Natural killer cell (primary cell): ENCODE measurements around the gene LIMS2. TPM values are rescaled to one million over a fixed set of nuclear protein-coding genes. Genes with fewer than 3 reads are reported as not detected.
A peak's percentile ranks its signal among the peaks of the same experiment; 100 is the strongest.

Experiments used
- ATAC-seq, 3 donors: fragments of 150-1000 bp in 2 of 3; fragments of 200-7000 bp in 1 of 3; cut with Tn5 transposase; 1 replicate in 1 of 3; 2 replicates in 2 of 3; pipeline ENCODE4 v1.10.0; 2021; ENCODE audit warnings: mild to moderate bottlenecking in 2 of 3, moderate library complexity in 2 of 3
- DNase-seq, 2 donors: peaks; one replicate each; pipeline versions ENCODE4 v3.0.0 to v3.0.0-alpha.2; 2013 to 2021; ENCODE audit warnings: mixed read lengths in 1 of 2
- H3K27ac ChIP-seq: one replicate; pipeline ENCODE4 v1.5.1; 2013; ENCODE audit warnings: mild to moderate bottlenecking, low read length
- H3K27me3 ChIP-seq: one replicate; pipeline ENCODE4 v1.6.1; 2013; ENCODE audit warnings: low read length; ENCODE audit not compliant: control insufficient read depth, insufficient read depth
- H3K36me3 ChIP-seq: one replicate; pipeline ENCODE4 v1.6.1; 2013; ENCODE audit warnings: low read length; ENCODE audit not compliant: control insufficient read depth, insufficient read depth
- H3K4me1 ChIP-seq: one replicate; pipeline ENCODE4 v1.6.1; 2013; ENCODE audit warnings: low read length; ENCODE audit not compliant: control insufficient read depth, insufficient read depth
- H3K4me3 ChIP-seq: one replicate; pipeline ENCODE4 v1.5.1; 2013; ENCODE audit warnings: low read length
- H3K9me3 ChIP-seq: one replicate; pipeline ENCODE4 v1.6.1; 2013; ENCODE audit warnings: low read length; ENCODE audit not compliant: control insufficient read depth, insufficient read depth
- H3K27ac Mint-ChIP-seq, 2 donors: one replicate each; pipeline ENCODE4 v1.8.0; 2022; ENCODE audit warnings: mild to moderate bottlenecking in 2 of 2, mixed read lengths in 2 of 2, moderate library complexity in 1 of 2
- H3K27me3 Mint-ChIP-seq, 2 donors: one replicate each; pipeline ENCODE4 v1.8.0; 2022; ENCODE audit warnings: low read depth in 2 of 2, mixed read lengths in 2 of 2
- H3K36me3 Mint-ChIP-seq: one replicate; pipeline ENCODE4 v1.8.0; 2022; ENCODE audit warnings: mixed read lengths
- H3K4me1 Mint-ChIP-seq, 2 donors: one replicate each; pipeline ENCODE4 v1.8.0; 2022; ENCODE audit warnings: mixed read lengths in 2 of 2
- H3K4me3 Mint-ChIP-seq: one replicate; pipeline ENCODE4 v1.8.0; 2022; ENCODE audit warnings: mild to moderate bottlenecking, moderate library complexity, mixed read lengths
- H3K9me3 Mint-ChIP-seq, 2 donors: one replicate each; pipeline ENCODE4 v1.8.0; 2022; ENCODE audit warnings: mixed read lengths in 2 of 2
- CTCF ChIP-seq: fragments of 200-600 bp; IDR thresholded peaks from one replicate; pipeline ENCODE4 v1.8.0; 2022; ENCODE audit warnings: antibody characterized with exemption
- WGBS: methylation state at CpG from one replicate; pipeline ENCODE4 v1.1.7; 2013; ENCODE audit warnings: missing lambda C conversion rate; ENCODE audit not compliant: insufficient coverage; 5-methylcytosine and 5-hydroxymethylcytosine counted together
- intact Hi-C: fragments of 100-400 bp; cut with micrococcal nuclease; formaldehyde crosslinking; loops from one replicate; pipeline ENCODE4 v1.14.2; 2022
- total RNA-seq, 4 donors: library from RNA; stranded (reverse); fragments of 120-200 nt in 1 of 4; gene quantifications; one replicate each; pipeline versions ENCODE4 v1.2.3 to v1.2.4, GENCODE V29; 2013 to 2022

Gene LIMS2
- total RNA-seq, 3 donors from 2014 or later (not counting 1 experiment from before 2014, with no cell fraction given) = 0.15 to 0.16 TPM; not detected in 1

- DNase-seq (peak in 1 of 2 donors; percentile 26), ATAC-seq (peak in 2 of 3 donors; percentile 47 to 55)
- Histone ChIP-seq H3K27ac (no peak overlapping the region), H3K9me3 (no peaks in the 10 kb centered on the region), H3K4me3 (no peak overlapping the region), H3K36me3 (no peaks in the 10 kb centered on the region), H3K27me3 (peaks cover 19% of the 10 kb centered on the region), H3K4me1 (peaks cover 12% of the 10 kb centered on the region)
- Mint-ChIP-seq H3K27ac (no peak overlapping the region), H3K4me3 (peak overlapping the region; percentile 85), H3K36me3 (no peaks in the 10 kb centered on the region), H3K27me3 (peaks cover 47 to 79% of the 10 kb centered on the region in 2 donors), H3K9me3 (no peaks in the 10 kb centered on the region), H3K4me1 (peaks cover 5% of the 10 kb centered on the region in 2 donors)
- no peak for TF ChIP-seq CTCF
- WGBS = 10% methylated on average over 62 of the region's 72 CpGs
- intact Hi-C loops = no loop called here
Measured at GRCh38 chr2:127674241-127675209, 805 bp downstream of the LIMS2 start.

GRCh38 chr2:127673291-127674069 lies 1.9 kb downstream of the LIMS2 start:
- Mint-ChIP-seq H3K27ac (no peak overlapping the region), H3K4me1 (peaks cover 5% of the 10 kb centered on the region in 2 donors), H3K9me3 (no peaks in the 10 kb centered on the region), H3K4me3 (peak overlapping the region; percentile 40), H3K36me3 (no peaks in the 10 kb centered on the region), H3K27me3 (peaks cover 50 to 82% of the 10 kb centered on the region in 2 donors)
- Histone ChIP-seq H3K27me3 (peaks cover 19% of the 10 kb centered on the region), H3K27ac (no peak overlapping the region), H3K4me1 (peaks cover 12% of the 10 kb centered on the region), H3K4me3 (no peak overlapping the region), H3K9me3 (no peaks in the 10 kb centered on the region), H3K36me3 (no peaks in the 10 kb centered on the region)
- DNase-seq = peak in 1 of 2 donors; percentile 11
- TF ChIP-seq CTCF = no peak
- intact Hi-C loops = no loop called here
- WGBS = 87% methylated on average over 17 of the region's 17 CpGs
- no peak for ATAC-seq

GRCh38 chr2:127672341-127673224 lies 2.7 kb downstream of the LIMS2 start:
- Mint-ChIP-seq H3K36me3 (no peaks in the 10 kb centered on the region), H3K27me3 (peaks cover 43 to 76% of the 10 kb centered on the region in 2 donors), H3K27ac (no peak overlapping the region), H3K4me1 (peaks cover 5% of the 10 kb centered on the region in 2 donors), H3K4me3 (peak overlapping the region; percentile 67), H3K9me3 (no peaks in the 10 kb centered on the region)
- H3K27ac ChIP-seq = no peak overlapping the region
- H3K4me3 ChIP-seq = no peak overlapping the region
- peaks cover 19% of the 10 kb centered on the region for H3K27me3 ChIP-seq
- H3K36me3 ChIP-seq = no peaks in the 10 kb centered on the region
- TF ChIP-seq CTCF = no peak
- no peaks in the 10 kb centered on the region for H3K9me3 ChIP-seq
- H3K4me1 ChIP-seq = peaks cover 12% of the 10 kb centered on the region
- 81% methylated on average over 20 of the region's 20 CpGs for whole genome bisulfite sequencing
- peak in 1 of 3 donors; percentile 5 for ATAC-seq
- peak in 1 of 2 donors; percentile 7 for DNase-seq
- intact Hi-C loops = no loop called here
